B cell (primary cell): Measurements from ENCODE around the gene SLC40A1. TPM values are rescaled to one million over a fixed set of nuclear protein-coding genes. Genes with fewer than 3 reads are reported as not detected.

Source experiments
- ATAC-seq: fragments of 200-7000 bp; cut with Tn5 transposase; one replicate; pipeline ENCODE4 v1.10.0; 2021; ENCODE audit warnings: low read depth, mild to moderate bottlenecking, moderate number of reproducible peaks, moderate library complexity
- CTCF ChIA-PET: fragments of 350-600 bp; sonication (Branson Sonifier 250); formaldehyde crosslinking; loops from one replicate; lab custom pipeline; 2021; ENCODE audit warnings: antibody characterized with exemption, inconsistent platforms; lab: Charles Lee
- POLR2A ChIA-PET: fragments of 350-600 bp; sonication (Branson Sonifier 250); formaldehyde crosslinking; loops from one replicate; lab custom pipeline; 2021; ENCODE audit warnings: antibody characterized with exemption; lab: Charles Lee
- DNase-seq: peaks from one replicate; pipeline ENCODE4 v3.0.0; 2013
- H2AFZ ChIP-seq: 2 replicates; pipeline ENCODE4 v1.6.1; 2012; ENCODE audit warnings: mild to moderate bottlenecking, low read depth, low read length; ENCODE audit not compliant: insufficient read depth, poor library complexity, severe bottlenecking
- H3K27ac ChIP-seq, 2 donors: 1 replicate in 1 of 2; 2 replicates in 1 of 2; pipeline ENCODE4 v1.5.1; 2012 to 2013; ENCODE audit warnings: low read length in 2 of 2, mild to moderate bottlenecking in 2 of 2, moderate library complexity in 1 of 2
- H3K27me3 ChIP-seq, 4 experiments: fragments of 200-600 bp in 1 of 4; sonication (generic) in 1 of 4; replicated peaks in 1 of 4; 1 replicate in 2 of 4; 2 replicates in 2 of 4; pipeline versions ENCODE4 v1.6.1 to v1.7.0; 2013 to 2016; ENCODE audit warnings: low read length in 3 of 4, mild to moderate bottlenecking in 2 of 4, mixed read lengths in 1 of 4, moderate library complexity in 1 of 4; ENCODE audit not compliant: insufficient read depth in 4 of 4, control insufficient read depth in 3 of 4; ENCODE audit errors: control extremely low read depth in 1 of 4
- H3K36me3 ChIP-seq, 2 experiments: replicated peaks in 1 of 2; 1 replicate in 1 of 2; 2 replicates in 1 of 2; pipeline versions ENCODE4 v1.6.1 to v1.7.1; 2013; ENCODE audit warnings: low read length in 1 of 2; ENCODE audit not compliant: insufficient read depth in 2 of 2, control insufficient read depth in 1 of 2; ENCODE audit errors: control extremely low read depth in 1 of 2, extremely low read depth in 1 of 2
- H3K4me1 ChIP-seq, 2 donors: fragments of 200-600 bp in 1 of 2; sonication (generic) in 1 of 2; 1 replicate in 1 of 2; 2 replicates in 1 of 2; pipeline versions ENCODE4 v1.5.1 to v1.6.1; 2013 to 2017; ENCODE audit warnings: low read length in 2 of 2; ENCODE audit not compliant: control insufficient read depth in 2 of 2, insufficient read depth in 2 of 2
- H3K4me2 ChIP-seq: replicated peaks from 2 replicates; pipeline ENCODE3; 2012; ENCODE audit warnings: mild to moderate bottlenecking, low read depth, low read length; ENCODE audit not compliant: poor library complexity, severe bottlenecking
- H3K4me3 ChIP-seq, 5 experiments: fragments of 200-600 bp in 1 of 5; sonication (generic) in 1 of 5; 1 replicate in 3 of 5; 2 replicates in 2 of 5; pipeline versions ENCODE4 v1.5.1 to v1.7.0; 2011 to 2016; ENCODE audit warnings: low read length in 4 of 5, mild to moderate bottlenecking in 4 of 5, low read depth in 2 of 5, control low read depth in 1 of 5, moderate library complexity in 1 of 5; ENCODE audit not compliant: insufficient read depth in 1 of 5; ENCODE audit errors: control extremely low read depth in 1 of 5, extremely low read depth in 1 of 5
- H3K79me2 ChIP-seq: fragments of 200-600 bp; sonication (generic); one replicate; pipeline ENCODE4 v1.6.0; 2016; ENCODE audit warnings: low read length; ENCODE audit not compliant: control insufficient read depth, insufficient read depth
- H3K9ac ChIP-seq: fragments of 200-600 bp; sonication (generic); 2 replicates; pipeline ENCODE4 v1.6.1; 2017; ENCODE audit warnings: mild to moderate bottlenecking, low read length, moderate library complexity
- H3K9me3 ChIP-seq, 3 donors: one replicate each; pipeline versions ENCODE4 v1.6.1 to v1.7.1; 2013; ENCODE audit warnings: low read length in 2 of 3; ENCODE audit not compliant: control insufficient read depth in 2 of 3, insufficient read depth in 1 of 3; ENCODE audit errors: control extremely low read depth in 1 of 3
- H4K20me1 ChIP-seq: 2 replicates; pipeline ENCODE4 v1.6.0; 2012; ENCODE audit warnings: mild to moderate bottlenecking, low read length; ENCODE audit not compliant: insufficient read depth, control insufficient read depth, poor library complexity, severe bottlenecking
- H3K27ac Mint-ChIP-seq: one replicate; pipeline ENCODE4 v1.8.0; 2021; ENCODE audit warnings: mixed read lengths
- H3K27me3 Mint-ChIP-seq: one replicate; pipeline ENCODE4 v1.8.0; 2021; ENCODE audit warnings: mixed read lengths
- H3K4me1 Mint-ChIP-seq: one replicate; pipeline ENCODE4 v1.8.0; 2021; ENCODE audit warnings: mixed read lengths
- H3K4me3 Mint-ChIP-seq: one replicate; pipeline ENCODE4 v1.8.0; 2021; ENCODE audit warnings: mixed read lengths
- H3K9me3 Mint-ChIP-seq: one replicate; pipeline ENCODE4 v1.8.0; 2022; ENCODE audit warnings: mixed read lengths; ENCODE audit not compliant: insufficient read depth
- EZH2 ChIP-seq: IDR thresholded peaks from 2 replicates; pipeline ENCODE4 v1.6.1; 2012; ENCODE audit warnings: borderline replicate concordance, low read depth, mild to moderate bottlenecking, moderate library complexity, low read length; ENCODE audit not compliant: insufficient read depth, poor library complexity, severe bottlenecking
- WGBS: methylation state at CpG from one replicate; pipeline ENCODE4 v1.1.5; 2013; ENCODE audit warnings: missing lambda C conversion rate; ENCODE audit not compliant: insufficient coverage; 5-methylcytosine and 5-hydroxymethylcytosine counted together
- intact Hi-C: fragments of 100-400 bp; cut with micrococcal nuclease; formaldehyde crosslinking; loops from one replicate; pipeline ENCODE4 v1.10.0; 2022
- polyA plus RNA-seq: library from polyadenylated mRNA; depleted of rRNA; stranded (reverse); fragments of >200 nt; gene quantifications from 2 replicates; pipeline ENCODE4 v1.2.3, GENCODE V29; 2012
- total RNA-seq, 2 donors: library from RNA; stranded (reverse); fragments of 120-200 nt in 1 of 2; gene quantifications; 1 replicate in 1 of 2; 2 replicates in 1 of 2; pipeline versions ENCODE4 v1.2.3 to v1.2.4, GENCODE V29; 2013 to 2022
- TF ChIP-seq, protein P1 (sequence below): fragments of 200-600 bp; IDR thresholded peaks from one replicate; pipeline ENCODE4 v1.8.0; 2022; ENCODE audit warnings: antibody characterized with exemption, mild to moderate bottlenecking

The SLC40A1 gene
- total and polyA plus RNA-seq, 2 donors (not counting 1 experiment from before 2014, with no cell fraction given): 0.07 to 0.39 TPM

DNA sequence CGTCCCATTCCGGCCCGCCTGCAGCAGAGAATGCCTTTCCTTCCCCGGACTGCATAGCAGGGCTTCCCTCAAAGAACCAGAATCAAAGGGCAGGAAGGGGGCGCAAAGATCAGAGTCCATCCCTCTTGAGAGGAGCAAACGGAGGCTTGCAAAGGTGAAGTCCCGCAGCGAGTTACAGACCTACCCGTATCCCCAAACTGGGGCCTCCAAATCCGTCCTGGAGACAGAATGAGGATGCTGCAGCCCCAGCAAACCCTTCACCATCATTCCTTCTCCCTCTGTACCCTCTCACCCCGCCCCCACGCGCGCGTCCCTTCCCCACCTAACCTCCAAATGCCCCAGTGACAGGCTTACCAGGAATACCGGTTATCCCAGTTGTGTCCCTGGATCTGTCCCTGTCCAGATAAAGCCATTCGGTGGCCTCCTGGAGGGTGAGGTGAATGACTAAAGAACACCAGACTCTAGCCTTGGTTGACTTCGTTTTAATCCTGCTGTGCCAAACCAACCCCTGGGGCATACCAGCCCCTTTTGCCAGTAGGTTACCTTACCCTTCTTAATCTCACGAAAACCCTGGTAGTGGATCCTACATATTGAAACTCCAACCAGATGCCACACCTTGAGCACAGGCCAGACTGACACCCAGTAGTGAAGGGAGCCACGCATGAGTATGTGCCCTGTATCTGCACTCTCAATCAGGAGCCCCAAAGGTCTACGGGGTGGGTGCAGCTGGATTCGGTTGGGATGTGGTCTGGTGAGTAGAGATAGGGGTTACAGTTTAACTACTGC, 961 bp upstream of the SLC40A1 start:
- H3K27me3 Mint-ChIP-seq: peaks cover 55% of the 10 kb centered on the region
- peaks cover 0 to 26% (median 22%) of the 10 kb centered on the region in 4 experiments for H3K27me3 ChIP-seq
- ChIA-PET POLR2A (no interaction called here), CTCF (no interaction called here)
- intact Hi-C loops: no loop called here
- TF ChIP-seq, protein P1, sequence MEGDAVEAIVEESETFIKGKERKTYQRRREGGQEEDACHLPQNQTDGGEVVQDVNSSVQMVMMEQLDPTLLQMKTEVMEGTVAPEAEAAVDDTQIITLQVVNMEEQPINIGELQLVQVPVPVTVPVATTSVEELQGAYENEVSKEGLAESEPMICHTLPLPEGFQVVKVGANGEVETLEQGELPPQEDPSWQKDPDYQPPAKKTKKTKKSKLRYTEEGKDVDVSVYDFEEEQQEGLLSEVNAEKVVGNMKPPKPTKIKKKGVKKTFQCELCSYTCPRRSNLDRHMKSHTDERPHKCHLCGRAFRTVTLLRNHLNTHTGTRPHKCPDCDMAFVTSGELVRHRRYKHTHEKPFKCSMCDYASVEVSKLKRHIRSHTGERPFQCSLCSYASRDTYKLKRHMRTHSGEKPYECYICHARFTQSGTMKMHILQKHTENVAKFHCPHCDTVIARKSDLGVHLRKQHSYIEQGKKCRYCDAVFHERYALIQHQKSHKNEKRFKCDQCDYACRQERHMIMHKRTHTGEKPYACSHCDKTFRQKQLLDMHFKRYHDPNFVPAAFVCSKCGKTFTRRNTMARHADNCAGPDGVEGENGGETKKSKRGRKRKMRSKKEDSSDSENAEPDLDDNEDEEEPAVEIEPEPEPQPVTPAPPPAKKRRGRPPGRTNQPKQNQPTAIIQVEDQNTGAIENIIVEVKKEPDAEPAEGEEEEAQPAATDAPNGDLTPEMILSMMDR: no peak
- TF ChIP-seq EZH2: no peak
- H3K27ac ChIP-seq: no peak overlapping the region
- peaks cover 12 to 15% of the 10 kb centered on the region in 2 donors for H3K4me1 ChIP-seq
- H3K27ac Mint-ChIP-seq: no peak overlapping the region
- H4K20me1 ChIP-seq: no peaks in the 10 kb centered on the region
- H3K4me1 Mint-ChIP-seq: peaks cover 18% of the 10 kb centered on the region
- ATAC-seq (no peak), DNase-seq (no peak)
- peak overlapping the region; percentile 78 for H2AFZ ChIP-seq
- peak overlapping the region; percentile 25 to 57 (median 43) for H3K4me3 ChIP-seq
- peak overlapping the region; percentile 80 for H3K4me2 ChIP-seq
- WGBS: 20% methylated on average over 20 of the region's 22 CpGs
- no peaks in the 10 kb centered on the region for H3K9me3 ChIP-seq
- no peaks in the 10 kb centered on the region for H3K9me3 Mint-ChIP-seq
- peak overlapping the region; percentile 60 for H3K4me3 Mint-ChIP-seq
- peak overlapping the region; percentile 42 for H3K9ac ChIP-seq
- H3K36me3 ChIP-seq: no peaks in the 10 kb centered on the region
- H3K79me2 ChIP-seq: no peaks in the 10 kb centered on the region

GRCh38 chr2:189580241-189580651, 340 bp downstream of the SLC40A1 start:
- Histone ChIP-seq H2AFZ (peak overlapping the region; percentile 78), H3K36me3 (no peaks in the 10 kb centered on the region), H3K27me3 (peaks cover 0 to 26% (median 22%) of the 10 kb centered on the region in 4 experiments), H3K4me1 (peaks cover 12 to 15% of the 10 kb centered on the region in 2 donors), H3K9me3 (no peaks in the 10 kb centered on the region), H3K4me2 (peak overlapping the region; percentile 80), H4K20me1 (no peaks in the 10 kb centered on the region), H3K27ac (no peak overlapping the region), H3K4me3 (peak overlapping the region; percentile 27 to 61 (median 41)), H3K79me2 (no peaks in the 10 kb centered on the region), H3K9ac (peak overlapping the region; percentile 42)
- ChIA-PET POLR2A (no interaction called here), CTCF (no interaction called here)
- TF ChIP-seq EZH2: no peak
- TF ChIP-seq, protein P1: no peak
- Mint-ChIP-seq H3K9me3 (no peaks in the 10 kb centered on the region), H3K4me1 (peaks cover 18% of the 10 kb centered on the region), H3K27me3 (peaks cover 56% of the 10 kb centered on the region), H3K27ac (no peak overlapping the region), H3K4me3 (peak overlapping the region; percentile 78)
- no peak for ATAC-seq
- WGBS: 1% methylated on average over 11 of the region's 13 CpGs
- intact Hi-C loops: no loop called here
- DNase-seq: peak; percentile 15
